DND-41 (cell line): ENCODE results near the gene FAM20B.

Source experiments
- ATAC-seq: fragments of 200-7000 bp; cut with Tn5 transposase; 3 replicates; pipeline ENCODE4 v1.9.1; 2021; ENCODE audit warnings: low read depth; ENCODE audit not compliant: insufficient read depth
- DNase-seq: peaks from one replicate; pipeline ENCODE4 v3.0.0-alpha.2; 2020
- H2AFZ ChIP-seq: 2 replicates; pipeline ENCODE4 v1.6.0; 2012; ENCODE audit warnings: low read depth, low read length
- H3K27ac ChIP-seq: 2 replicates; pipeline ENCODE4 v1.5.1; 2012; ENCODE audit warnings: low read length, inconsistent platforms
- H3K27me3 ChIP-seq: fragments of 200-600 bp; sonication (generic); 2 replicates; pipeline ENCODE4 v1.6.0; 2012; ENCODE audit warnings: low read length, mild to moderate bottlenecking, inconsistent platforms; ENCODE audit not compliant: insufficient read depth, poor library complexity
- H3K36me3 ChIP-seq: 2 replicates; pipeline ENCODE4 v1.5.1; 2012; ENCODE audit warnings: low read length, inconsistent platforms; ENCODE audit not compliant: insufficient read depth
- H3K4me1 ChIP-seq: 2 replicates; pipeline ENCODE4 v1.5.1; 2012; ENCODE audit warnings: mild to moderate bottlenecking, low read length; ENCODE audit not compliant: insufficient read depth
- H3K4me2 ChIP-seq: 2 replicates; pipeline ENCODE4 v1.6.0; 2012; ENCODE audit warnings: mild to moderate bottlenecking, moderate library complexity, low read length, inconsistent platforms; ENCODE audit not compliant: insufficient read depth
- H3K4me3 ChIP-seq, 2 experiments: fragments of 200-600 bp in 1 of 2; shearing (Covaris generic) in 1 of 2; 2 replicates each; pipeline ENCODE4 v1.5.1; 2012 to 2016; ENCODE audit warnings: inconsistent platforms in 2 of 2, low read length in 2 of 2, mild to moderate bottlenecking in 2 of 2, low read depth in 1 of 2, moderate library complexity in 1 of 2
- H3K79me2 ChIP-seq: 2 replicates; pipeline ENCODE4 v1.6.0; 2012; ENCODE audit warnings: low read length, inconsistent platforms; ENCODE audit not compliant: insufficient read depth
- H3K9ac ChIP-seq: 2 replicates; pipeline ENCODE4 v1.6.0; 2012; ENCODE audit warnings: low read depth, mild to moderate bottlenecking, inconsistent platforms, low read length, moderate library complexity
- H3K9me3 ChIP-seq: 2 replicates; pipeline ENCODE4 v1.5.1; 2012; ENCODE audit warnings: low read length, moderate library complexity, mild to moderate bottlenecking, inconsistent platforms; ENCODE audit not compliant: insufficient read depth, severe bottlenecking
- H4K20me1 ChIP-seq: 2 replicates; pipeline ENCODE4 v1.6.0; 2012; ENCODE audit warnings: low read length; ENCODE audit not compliant: insufficient read depth
- CTCF ChIP-seq: IDR thresholded peaks from 2 replicates; pipeline ENCODE4 v1.5.1; 2012; ENCODE audit warnings: borderline replicate concordance, low read length, moderate library complexity, mild to moderate bottlenecking; ENCODE audit not compliant: poor library complexity, severe bottlenecking; ENCODE audit errors: extremely low read depth
- EZH2 ChIP-seq: IDR thresholded peaks from 3 replicates; pipeline ENCODE4 v1.6.1; 2012; ENCODE audit warnings: borderline replicate concordance, low read depth, mild to moderate bottlenecking, moderate library complexity, low read length, inconsistent platforms; ENCODE audit not compliant: severe bottlenecking

Gene FAM20B

DNA sequence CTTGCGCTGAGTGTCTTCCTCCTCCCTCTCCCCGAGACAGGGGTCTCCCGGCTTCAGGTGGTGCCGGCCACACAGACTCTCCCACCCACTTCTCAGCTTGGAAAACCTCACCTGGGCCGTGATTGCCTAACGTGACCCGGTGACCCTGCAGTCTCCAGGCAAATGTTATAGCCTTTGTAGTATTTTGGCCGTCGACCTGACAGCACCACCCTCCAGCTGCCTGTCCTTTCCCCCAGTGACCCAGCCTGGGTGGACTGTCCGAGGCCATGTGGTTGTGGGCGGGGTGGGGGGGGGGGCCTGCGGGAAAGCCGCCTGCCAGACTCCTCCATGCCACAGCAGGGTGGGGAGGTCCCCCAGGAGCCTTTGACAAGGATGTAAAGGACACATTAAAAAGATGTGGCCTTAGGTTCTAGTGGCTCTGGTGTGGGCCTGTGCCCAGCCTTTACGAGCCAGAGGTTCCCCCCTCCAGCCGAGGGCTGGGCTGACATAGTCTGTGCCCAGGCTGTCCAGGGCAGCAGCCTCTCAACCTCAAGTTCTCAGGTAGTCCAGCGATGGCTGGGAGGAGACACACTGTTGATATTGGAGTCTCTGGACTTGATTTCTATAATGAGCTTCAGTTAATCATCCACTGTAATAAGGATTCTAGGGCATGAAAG, 64.3 kb downstream of the FAM20B start:
- Histone ChIP-seq H3K4me2 (no peak overlapping the region), H3K36me3 (peaks cover 91% of the 10 kb centered on the region), H3K27me3 (no peaks in the 10 kb centered on the region), H3K27ac (no peak overlapping the region), H3K9me3 (no peaks in the 10 kb centered on the region), H3K4me1 (peaks cover 8% of the 10 kb centered on the region), H3K79me2 (peaks cover 24% of the 10 kb centered on the region), H4K20me1 (peaks cover 28% of the 10 kb centered on the region), H3K9ac (peak overlapping the region; percentile 15; the same call in 1 of the 2 replicates), H2AFZ (no peak overlapping the region), H3K4me3 (no peak overlapping the region)
- DNase-seq, result no peak
- ATAC-seq, result no peak
- TF ChIP-seq CTCF, result no peak
- no peak for TF ChIP-seq EZH2

DNA sequence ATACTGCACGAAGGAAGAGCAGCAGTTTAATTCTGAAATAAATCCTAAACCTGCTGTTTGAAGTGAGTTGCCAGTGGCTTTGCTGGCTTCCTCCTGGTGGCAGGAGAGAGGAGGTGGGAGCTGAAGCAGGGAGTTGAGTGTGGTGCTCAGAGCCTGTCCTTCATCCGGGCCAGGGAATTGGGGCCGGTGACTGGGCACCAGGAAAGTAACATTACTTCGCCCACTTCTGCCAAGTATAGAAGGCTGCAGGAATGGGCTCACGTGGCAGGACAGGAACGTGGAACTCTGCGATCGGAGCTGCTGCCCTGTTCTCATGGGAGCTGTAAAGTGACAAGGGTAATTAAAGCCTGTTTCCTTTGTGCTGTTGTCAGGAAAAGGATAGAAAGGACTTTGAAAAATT, 64.8 kb downstream of the FAM20B start:
- H3K79me2 ChIP-seq, result peaks cover 21% of the 10 kb centered on the region
- no peak overlapping the region for H2AFZ ChIP-seq
- no peak overlapping the region for H3K4me2 ChIP-seq
- DNase-seq, result no peak
- ATAC-seq, result no peak
- H3K27ac ChIP-seq, result no peak overlapping the region
- H3K4me3 ChIP-seq, result no peak overlapping the region
- H3K9me3 ChIP-seq, result no peaks in the 10 kb centered on the region
- peaks cover 6% of the 10 kb centered on the region for H3K4me1 ChIP-seq
- no peaks in the 10 kb centered on the region for H3K27me3 ChIP-seq
- H3K36me3 ChIP-seq, result peaks cover 94% of the 10 kb centered on the region
- peaks cover 26% of the 10 kb centered on the region for H4K20me1 ChIP-seq
- peak overlapping the region; percentile 15; the same call in 1 of the 2 replicates for H3K9ac ChIP-seq
- no peak for TF ChIP-seq EZH2
- no peak for TF ChIP-seq CTCF

DNA sequence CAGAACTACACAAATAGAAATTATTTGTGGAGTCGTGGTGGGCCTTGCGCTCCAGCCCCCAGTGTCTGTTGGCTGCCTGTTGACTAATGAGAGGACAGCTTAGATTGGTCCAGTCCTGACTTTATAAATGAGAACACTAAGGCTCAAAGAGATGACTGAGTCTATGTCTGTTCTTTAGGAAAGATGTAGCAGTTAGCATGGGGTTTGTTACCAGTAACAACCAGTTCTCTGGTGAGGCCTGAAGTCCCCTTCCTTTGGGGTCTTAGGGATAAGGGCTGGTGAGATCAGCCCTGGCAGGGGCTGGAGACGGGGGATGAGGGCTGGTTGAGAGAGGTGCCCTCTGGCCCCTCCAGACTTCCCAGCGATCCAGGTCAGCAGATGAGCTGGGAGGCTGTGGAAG, 65.2 kb downstream of the FAM20B start:
- DNase-seq, result no peak
- Histone ChIP-seq H3K79me2 (peaks cover 17% of the 10 kb centered on the region), H4K20me1 (peaks cover 22% of the 10 kb centered on the region), H3K4me2 (no peak overlapping the region), H3K27ac (no peak overlapping the region), H3K27me3 (no peaks in the 10 kb centered on the region), H3K9me3 (no peaks in the 10 kb centered on the region), H3K9ac (peak overlapping the region; percentile 15; the same call in 1 of the 2 replicates), H3K36me3 (peaks cover 94% of the 10 kb centered on the region), H3K4me3 (no peak overlapping the region), H2AFZ (no peak overlapping the region), H3K4me1 (peaks cover 2% of the 10 kb centered on the region; the same call in 1 of the 2 replicates)
- no peak for TF ChIP-seq EZH2
- no peak for TF ChIP-seq CTCF
- ATAC-seq, result no peak
